ENCODE measurements around the gene CREB5.
A peak's percentile ranks its signal among the peaks of the same experiment; 100 is the strongest.

CREB5 gene

DNA sequence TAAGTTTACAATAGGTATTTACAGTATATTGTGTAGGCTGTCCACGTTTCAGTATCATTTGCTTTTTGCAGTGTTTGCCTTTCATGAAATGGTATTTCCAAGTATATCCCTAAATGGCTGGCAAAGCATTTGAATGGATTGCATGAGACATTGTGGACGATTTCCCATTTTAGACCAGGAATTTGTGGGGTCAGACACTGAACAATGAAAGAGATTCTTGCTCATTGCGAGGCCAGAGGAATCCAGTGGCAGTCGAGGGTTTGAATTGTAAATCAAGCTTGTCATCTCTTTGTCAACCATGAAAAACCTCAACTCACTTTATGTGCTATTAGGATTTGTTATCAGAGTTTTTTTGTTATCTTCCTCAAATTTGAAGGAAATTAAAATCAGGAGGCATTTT lies 70.8 kb downstream of the CREB5 start (continued):
- TF ChIP-seq ESRRG (CRISPR knock-in tag; IDR thresholded peaks at IDR 0.05) (no peak), GLIS3 (CRISPR knock-in tag; IDR thresholded peaks at IDR 0.05) (no peak), CREB5 (CRISPR knock-in tag; IDR thresholded peaks at IDR 0.05; ENCODE audit: low read depth) (no peak), ZNF8 (CRISPR knock-in tag; IDR thresholded peaks at IDR 0.05) (no peak), TOX (CRISPR knock-in tag; IDR thresholded peaks at IDR 0.05; ENCODE audit: borderline replicate concordance) (no peak), ZFP30 (CRISPR knock-in tag; IDR thresholded peaks at IDR 0.05) (no peak), ZC3H10 (CRISPR knock-in tag; IDR thresholded peaks at IDR 0.05) (no peak)
- TF ChIP-seq, protein P1, sequence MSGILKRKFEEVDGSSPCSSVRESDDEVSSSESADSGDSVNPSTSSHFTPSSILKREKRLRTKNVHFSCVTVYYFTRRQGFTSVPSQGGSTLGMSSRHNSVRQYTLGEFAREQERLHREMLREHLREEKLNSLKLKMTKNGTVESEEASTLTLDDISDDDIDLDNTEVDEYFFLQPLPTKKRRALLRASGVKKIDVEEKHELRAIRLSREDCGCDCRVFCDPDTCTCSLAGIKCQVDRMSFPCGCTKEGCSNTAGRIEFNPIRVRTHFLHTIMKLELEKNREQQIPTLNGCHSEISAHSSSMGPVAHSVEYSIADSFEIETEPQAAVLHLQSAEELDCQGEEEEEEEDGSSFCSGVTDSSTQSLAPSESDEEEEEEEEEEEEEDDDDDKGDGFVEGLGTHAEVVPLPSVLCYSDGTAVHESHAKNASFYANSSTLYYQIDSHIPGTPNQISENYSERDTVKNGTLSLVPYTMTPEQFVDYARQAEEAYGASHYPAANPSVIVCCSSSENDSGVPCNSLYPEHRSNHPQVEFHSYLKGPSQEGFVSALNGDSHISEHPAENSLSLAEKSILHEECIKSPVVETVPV (CRISPR knock-in tag; IDR thresholded peaks at IDR 0.05): no peak

DNA sequence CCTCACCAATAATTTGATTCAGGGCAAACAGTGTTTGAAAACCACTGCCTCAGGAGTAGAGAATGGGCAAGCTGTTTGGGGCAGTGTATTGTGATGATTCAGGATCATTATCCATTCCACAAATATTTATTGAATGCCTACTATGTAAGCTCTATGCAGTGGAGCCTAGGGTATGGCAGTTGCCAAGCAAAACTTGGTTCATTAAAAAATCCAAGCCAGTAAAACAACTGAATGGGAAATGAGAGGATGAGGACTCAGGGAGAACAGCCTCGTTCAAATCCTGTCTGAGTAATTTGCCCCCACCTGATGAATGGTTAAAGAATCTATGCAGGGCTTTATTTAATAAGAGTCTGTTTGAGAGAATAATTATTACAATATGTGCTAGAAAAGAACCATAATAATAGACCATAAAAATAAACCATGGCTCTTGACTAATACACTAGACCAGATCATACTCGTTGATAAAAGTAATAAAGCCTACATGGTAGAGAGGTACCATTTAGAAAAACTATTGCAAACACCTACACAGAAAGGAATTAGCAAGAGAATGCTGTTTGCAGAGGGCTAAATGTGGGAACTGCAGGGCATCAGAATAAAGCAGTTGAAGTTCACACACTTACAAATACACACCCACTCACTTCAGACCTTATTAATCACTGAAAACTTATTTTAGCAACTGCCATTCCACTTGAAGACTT lies 71.7 kb downstream of the CREB5 start:
- TF ChIP-seq ZC3H10 (CRISPR knock-in tag; IDR thresholded peaks at IDR 0.05) (no peak), CSDC2 (CRISPR knock-in tag; IDR thresholded peaks at IDR 0.05) (no peak), ARNTL (CRISPR knock-in tag; IDR thresholded peaks at IDR 0.05; ENCODE audit: borderline replicate concordance, low read depth) (no peak), GLIS3 (CRISPR knock-in tag; IDR thresholded peaks at IDR 0.05) (no peak), ZFP3 (CRISPR knock-in tag; IDR thresholded peaks at IDR 0.05) (no peak), ZNF70 (CRISPR knock-in tag; IDR thresholded peaks at IDR 0.05) (no peak), CREB5 (CRISPR knock-in tag; IDR thresholded peaks at IDR 0.05; ENCODE audit: low read depth) (no peak), ISL1 (CRISPR knock-in tag; IDR thresholded peaks at IDR 0.05) (0 out of 2 replicates have a peak, but pooled peaks have one; percentile 6), TCF4 (CRISPR knock-in tag; IDR thresholded peaks at IDR 0.05; ENCODE audit: borderline replicate concordance) (peak; percentile 12; the same call in 1 of the 2 replicates), RARB (CRISPR knock-in tag; IDR thresholded peaks at IDR 0.05) (no peak), TOX (CRISPR knock-in tag; IDR thresholded peaks at IDR 0.05; ENCODE audit: borderline replicate concordance) (no peak), ZNF8 (CRISPR knock-in tag; IDR thresholded peaks at IDR 0.05) (no peak), BACH2 (CRISPR knock-in tag; IDR thresholded peaks at IDR 0.05; ENCODE audit: borderline replicate concordance) (no peak)
- TF ChIP-seq, protein P2, sequence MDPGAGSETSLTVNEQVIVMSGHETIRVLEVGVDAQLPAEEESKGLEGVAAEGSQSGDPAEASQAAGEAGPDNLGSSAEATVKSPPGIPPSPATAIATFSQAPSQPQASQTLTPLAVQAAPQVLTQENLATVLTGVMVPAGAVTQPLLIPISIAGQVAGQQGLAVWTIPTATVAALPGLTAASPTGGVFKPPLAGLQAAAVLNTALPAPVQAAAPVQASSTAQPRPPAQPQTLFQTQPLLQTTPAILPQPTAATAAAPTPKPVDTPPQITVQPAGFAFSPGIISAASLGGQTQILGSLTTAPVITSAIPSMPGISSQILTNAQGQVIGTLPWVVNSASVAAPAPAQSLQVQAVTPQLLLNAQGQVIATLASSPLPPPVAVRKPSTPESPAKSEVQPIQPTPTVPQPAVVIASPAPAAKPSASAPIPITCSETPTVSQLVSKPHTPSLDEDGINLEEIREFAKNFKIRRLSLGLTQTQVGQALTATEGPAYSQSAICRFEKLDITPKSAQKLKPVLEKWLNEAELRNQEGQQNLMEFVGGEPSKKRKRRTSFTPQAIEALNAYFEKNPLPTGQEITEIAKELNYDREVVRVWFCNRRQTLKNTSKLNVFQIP (CRISPR knock-in tag; IDR thresholded peaks at IDR 0.05; ENCODE audit: borderline replicate concordance, low read depth): no peak
- TF ChIP-seq, protein P3, sequence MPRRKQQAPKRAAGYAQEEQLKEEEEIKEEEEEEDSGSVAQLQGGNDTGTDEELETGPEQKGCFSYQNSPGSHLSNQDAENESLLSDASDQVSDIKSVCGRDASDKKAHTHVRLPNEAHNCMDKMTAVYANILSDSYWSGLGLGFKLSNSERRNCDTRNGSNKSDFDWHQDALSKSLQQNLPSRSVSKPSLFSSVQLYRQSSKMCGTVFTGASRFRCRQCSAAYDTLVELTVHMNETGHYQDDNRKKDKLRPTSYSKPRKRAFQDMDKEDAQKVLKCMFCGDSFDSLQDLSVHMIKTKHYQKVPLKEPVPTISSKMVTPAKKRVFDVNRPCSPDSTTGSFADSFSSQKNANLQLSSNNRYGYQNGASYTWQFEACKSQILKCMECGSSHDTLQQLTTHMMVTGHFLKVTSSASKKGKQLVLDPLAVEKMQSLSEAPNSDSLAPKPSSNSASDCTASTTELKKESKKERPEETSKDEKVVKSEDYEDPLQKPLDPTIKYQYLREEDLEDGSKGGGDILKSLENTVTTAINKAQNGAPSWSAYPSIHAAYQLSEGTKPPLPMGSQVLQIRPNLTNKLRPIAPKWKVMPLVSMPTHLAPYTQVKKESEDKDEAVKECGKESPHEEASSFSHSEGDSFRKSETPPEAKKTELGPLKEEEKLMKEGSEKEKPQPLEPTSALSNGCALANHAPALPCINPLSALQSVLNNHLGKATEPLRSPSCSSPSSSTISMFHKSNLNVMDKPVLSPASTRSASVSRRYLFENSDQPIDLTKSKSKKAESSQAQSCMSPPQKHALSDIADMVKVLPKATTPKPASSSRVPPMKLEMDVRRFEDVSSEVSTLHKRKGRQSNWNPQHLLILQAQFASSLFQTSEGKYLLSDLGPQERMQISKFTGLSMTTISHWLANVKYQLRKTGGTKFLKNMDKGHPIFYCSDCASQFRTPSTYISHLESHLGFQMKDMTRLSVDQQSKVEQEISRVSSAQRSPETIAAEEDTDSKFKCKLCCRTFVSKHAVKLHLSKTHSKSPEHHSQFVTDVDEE (CRISPR knock-in tag; IDR thresholded peaks at IDR 0.05): no peak
- TF ChIP-seq, protein P1 (CRISPR knock-in tag; IDR thresholded peaks at IDR 0.05): no peak
- TF ChIP-seq, protein P4, sequence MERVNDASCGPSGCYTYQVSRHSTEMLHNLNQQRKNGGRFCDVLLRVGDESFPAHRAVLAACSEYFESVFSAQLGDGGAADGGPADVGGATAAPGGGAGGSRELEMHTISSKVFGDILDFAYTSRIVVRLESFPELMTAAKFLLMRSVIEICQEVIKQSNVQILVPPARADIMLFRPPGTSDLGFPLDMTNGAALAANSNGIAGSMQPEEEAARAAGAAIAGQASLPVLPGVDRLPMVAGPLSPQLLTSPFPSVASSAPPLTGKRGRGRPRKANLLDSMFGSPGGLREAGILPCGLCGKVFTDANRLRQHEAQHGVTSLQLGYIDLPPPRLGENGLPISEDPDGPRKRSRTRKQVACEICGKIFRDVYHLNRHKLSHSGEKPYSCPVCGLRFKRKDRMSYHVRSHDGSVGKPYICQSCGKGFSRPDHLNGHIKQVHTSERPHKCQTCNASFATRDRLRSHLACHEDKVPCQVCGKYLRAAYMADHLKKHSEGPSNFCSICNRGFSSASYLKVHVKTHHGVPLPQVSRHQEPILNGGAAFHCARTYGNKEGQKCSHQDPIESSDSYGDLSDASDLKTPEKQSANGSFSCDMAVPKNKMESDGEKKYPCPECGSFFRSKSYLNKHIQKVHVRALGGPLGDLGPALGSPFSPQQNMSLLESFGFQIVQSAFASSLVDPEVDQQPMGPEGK (CRISPR knock-in tag; IDR thresholded peaks at IDR 0.05; ENCODE audit: borderline replicate concordance): no peak
- no peak for ATAC-seq

Measured in SK-N-SH treated with all-trans-retinoic acid at 6 μM for 48 hours (cell line).